ENCODE data around the gene ZNF830. TPM values are rescaled to one million over a fixed set of nuclear protein-coding genes. Genes with fewer than 3 reads are reported as not detected.
A peak's percentile ranks its signal among the peaks of the same experiment; 100 is the strongest.

Gene ZNF830, protein sequence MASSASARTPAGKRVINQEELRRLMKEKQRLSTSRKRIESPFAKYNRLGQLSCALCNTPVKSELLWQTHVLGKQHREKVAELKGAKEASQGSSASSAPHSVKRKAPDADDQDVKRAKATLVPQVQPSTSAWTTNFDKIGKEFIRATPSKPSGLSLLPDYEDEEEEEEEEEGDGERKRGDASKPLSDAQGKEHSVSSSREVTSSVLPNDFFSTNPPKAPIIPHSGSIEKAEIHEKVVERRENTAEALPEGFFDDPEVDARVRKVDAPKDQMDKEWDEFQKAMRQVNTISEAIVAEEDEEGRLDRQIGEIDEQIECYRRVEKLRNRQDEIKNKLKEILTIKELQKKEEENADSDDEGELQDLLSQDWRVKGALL
- total RNA-seq (ENCODE audit: low replicate concordance), result 14.5 and 26.1 TPM in 2 replicates

DNA sequence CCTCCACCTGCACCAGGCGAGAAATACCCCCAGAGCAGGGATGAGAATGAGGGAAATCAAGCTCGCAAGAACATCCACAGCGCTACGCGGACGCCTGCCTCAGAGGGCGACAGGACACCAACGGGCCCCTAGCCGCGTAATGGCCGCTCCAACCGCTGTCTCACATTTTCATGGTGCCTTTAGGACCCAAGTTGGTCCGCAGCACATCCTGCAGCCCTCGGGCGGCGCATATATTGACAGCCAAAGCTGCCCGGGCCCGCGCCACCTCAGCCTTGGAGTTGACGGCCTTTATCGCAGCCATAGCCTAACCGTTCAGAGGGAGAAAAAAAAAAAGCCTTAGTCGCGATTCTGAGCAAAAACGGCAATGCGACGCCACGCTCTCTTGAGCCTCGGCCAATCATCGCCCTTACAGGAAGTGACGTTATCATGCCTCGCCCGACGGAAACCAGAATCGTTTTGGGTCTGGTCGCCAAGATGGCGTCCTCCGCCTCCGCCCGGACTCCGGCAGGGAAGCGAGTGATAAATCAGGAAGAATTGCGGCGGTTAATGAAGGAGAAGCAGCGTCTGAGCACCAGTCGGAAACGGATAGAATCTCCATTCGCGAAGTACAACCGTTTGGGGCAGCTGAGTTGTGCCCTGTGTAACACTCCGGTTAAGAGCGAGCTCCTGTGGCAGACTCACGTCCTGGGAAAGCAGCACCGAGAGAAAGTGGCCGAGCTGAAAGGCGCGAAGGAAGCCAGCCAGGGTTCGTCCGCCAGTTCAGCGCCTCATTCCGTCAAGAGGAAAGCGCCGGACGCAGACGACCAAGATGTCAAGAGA is at the start of gene ZNF830, which contains the start of gene CCT6B:
ZNF830 (plus strand) TSS at position 448 of the 819 bp plus-strand sequence; CDS start at position 475, 27 bp downstream.
CCT6B (minus strand) TSS at position 368 of the 819 bp plus-strand sequence; CDS start at position 301, 67 bp downstream.
- Histone ChIP-seq H3K4me3 (peak within 1 kb of the TSS; percentile 98), H3K27me3 (peaks cover 40% of the 10 kb centered on the region), H3K79me2 (ENCODE audit: low read depth) (peaks cover 25% of the 10 kb centered on the region), H3K27ac (peak within 1 kb of the TSS; percentile 87), H3K9ac (peak within 1 kb of the TSS; percentile 97), H3K4me1 (peaks cover 10% of the 10 kb centered on the region), H4K20me1 (ENCODE audit: low read depth) (no peaks in the 10 kb centered on the region), H3K4me2 (peak within 1 kb of the TSS; percentile 87), H3K36me3 (peaks cover 9% of the 10 kb centered on the region), H3K9me3 (ENCODE audit: low read depth) (no peaks in the 10 kb centered on the region), H2AFZ (replicated peaks) (peak within 1 kb of the TSS; percentile 99), H3F3A (ENCODE audit: low read depth) (no peaks in the 10 kb centered on the region)
- H3K4me1 Mint-ChIP-seq, result peaks cover 10% of the 10 kb centered on the region
- no peaks in the 10 kb centered on the region for H3K9me3 Mint-ChIP-seq
- H3K27ac Mint-ChIP-seq, result peak within 1 kb of the TSS; percentile 99
- no peaks in the 10 kb centered on the region for H3K27me3 Mint-ChIP-seq (ENCODE audit: insufficient read depth, low read depth)
- H3K36me3 Mint-ChIP-seq, result no peaks in the 10 kb centered on the region
- peak; percentile 97 for DNase-seq (ENCODE audit: low spot score)
- H3K4me3 Mint-ChIP-seq, result peak within 1 kb of the TSS; percentile 100
- no peak for TF ChIP-seq EZH2phosphoT487 (IDR thresholded peaks at IDR 0.05)
- peak; percentile 28 for TF ChIP-seq EZH2 (IDR thresholded peaks at IDR 0.05)
- TF ChIP-seq, protein P1, sequence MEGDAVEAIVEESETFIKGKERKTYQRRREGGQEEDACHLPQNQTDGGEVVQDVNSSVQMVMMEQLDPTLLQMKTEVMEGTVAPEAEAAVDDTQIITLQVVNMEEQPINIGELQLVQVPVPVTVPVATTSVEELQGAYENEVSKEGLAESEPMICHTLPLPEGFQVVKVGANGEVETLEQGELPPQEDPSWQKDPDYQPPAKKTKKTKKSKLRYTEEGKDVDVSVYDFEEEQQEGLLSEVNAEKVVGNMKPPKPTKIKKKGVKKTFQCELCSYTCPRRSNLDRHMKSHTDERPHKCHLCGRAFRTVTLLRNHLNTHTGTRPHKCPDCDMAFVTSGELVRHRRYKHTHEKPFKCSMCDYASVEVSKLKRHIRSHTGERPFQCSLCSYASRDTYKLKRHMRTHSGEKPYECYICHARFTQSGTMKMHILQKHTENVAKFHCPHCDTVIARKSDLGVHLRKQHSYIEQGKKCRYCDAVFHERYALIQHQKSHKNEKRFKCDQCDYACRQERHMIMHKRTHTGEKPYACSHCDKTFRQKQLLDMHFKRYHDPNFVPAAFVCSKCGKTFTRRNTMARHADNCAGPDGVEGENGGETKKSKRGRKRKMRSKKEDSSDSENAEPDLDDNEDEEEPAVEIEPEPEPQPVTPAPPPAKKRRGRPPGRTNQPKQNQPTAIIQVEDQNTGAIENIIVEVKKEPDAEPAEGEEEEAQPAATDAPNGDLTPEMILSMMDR (IDR thresholded peaks at IDR 0.05), result no peak

DNA sequence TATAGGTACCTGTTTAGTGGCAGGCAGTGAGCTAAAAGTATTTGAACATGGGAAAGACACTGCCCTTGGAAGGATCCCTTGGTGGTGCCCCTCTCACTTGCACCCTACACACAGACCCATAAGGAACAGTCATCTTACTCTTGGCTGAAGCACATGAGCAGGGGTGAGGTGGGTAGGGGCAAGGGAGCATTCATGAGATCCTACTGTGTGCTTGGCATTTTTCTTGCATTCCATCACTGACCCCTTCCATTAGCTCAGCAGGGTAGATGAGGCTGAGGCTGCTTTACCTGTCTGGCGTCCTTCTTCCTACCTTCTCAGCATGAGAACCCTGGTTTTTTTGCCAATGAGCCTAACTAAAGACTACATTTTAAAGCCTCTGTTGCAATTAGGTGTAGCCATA is 48.3 kb upstream of the ZNF830 start:
- no peaks in the 10 kb centered on the region for H3K36me3 ChIP-seq
- H3K27me3 ChIP-seq, result no peaks in the 10 kb centered on the region
- no peak overlapping the region for H3K27ac ChIP-seq
- H3K4me2 ChIP-seq, result no peak overlapping the region
- H3K4me1 ChIP-seq, result peaks cover 8% of the 10 kb centered on the region
- H3K9ac ChIP-seq, result no peak overlapping the region
- peaks cover 5% of the 10 kb centered on the region for H3F3A ChIP-seq (ENCODE audit: low read depth)
- no peaks in the 10 kb centered on the region for H4K20me1 ChIP-seq (ENCODE audit: low read depth)
- H2AFZ ChIP-seq (replicated peaks), result no peak overlapping the region
- no peak overlapping the region for H3K27ac Mint-ChIP-seq
- DNase-seq (ENCODE audit: low spot score), result no peak
- H3K4me1 Mint-ChIP-seq, result peaks cover 15% of the 10 kb centered on the region
- H3K9me3 ChIP-seq (ENCODE audit: low read depth), result no peaks in the 10 kb centered on the region
- TF ChIP-seq EZH2phosphoT487 (IDR thresholded peaks at IDR 0.05) (no peak), EZH2 (IDR thresholded peaks at IDR 0.05) (no peak)
- TF ChIP-seq, protein P1 (IDR thresholded peaks at IDR 0.05), result no peak
- no peaks in the 10 kb centered on the region for H3K27me3 Mint-ChIP-seq (ENCODE audit: insufficient read depth, low read depth)
- H3K36me3 Mint-ChIP-seq, result no peaks in the 10 kb centered on the region
- H3K79me2 ChIP-seq (ENCODE audit: low read depth), result no peaks in the 10 kb centered on the region
- no peaks in the 10 kb centered on the region for H3K9me3 Mint-ChIP-seq
- no peak overlapping the region for H3K4me3 ChIP-seq
- no peak overlapping the region for H3K4me3 Mint-ChIP-seq

DNA sequence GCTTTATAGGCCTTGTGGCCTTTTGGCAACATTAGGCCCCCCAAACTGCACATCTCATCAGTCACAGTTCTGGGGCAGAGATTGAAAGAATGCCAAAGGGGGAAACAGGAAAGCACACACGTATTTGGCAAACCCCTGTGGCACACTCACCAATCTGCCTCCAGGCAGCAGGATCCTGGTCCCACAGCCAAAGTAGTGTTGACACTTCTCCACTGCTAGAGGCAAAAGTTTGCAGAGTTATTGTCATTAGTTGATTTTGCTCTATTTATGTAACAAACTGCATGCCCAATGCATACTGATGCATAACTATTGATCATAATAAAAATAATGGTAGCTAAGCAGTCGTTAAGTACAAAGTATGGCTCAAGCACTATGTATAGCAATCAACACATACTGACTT is 45.2 kb upstream of the ZNF830 start:
- H3K4me3 ChIP-seq, result no peak overlapping the region
- no peak overlapping the region for H3K27ac Mint-ChIP-seq
- H3K27me3 Mint-ChIP-seq (ENCODE audit: insufficient read depth, low read depth), result no peaks in the 10 kb centered on the region
- H3K36me3 Mint-ChIP-seq, result no peaks in the 10 kb centered on the region
- H2AFZ ChIP-seq (replicated peaks), result no peak overlapping the region
- no peaks in the 10 kb centered on the region for H3K36me3 ChIP-seq
- H4K20me1 ChIP-seq (ENCODE audit: low read depth), result no peaks in the 10 kb centered on the region
- no peak for TF ChIP-seq EZH2 (IDR thresholded peaks at IDR 0.05)
- no peak for TF ChIP-seq EZH2phosphoT487 (IDR thresholded peaks at IDR 0.05)
- TF ChIP-seq, protein P1 (IDR thresholded peaks at IDR 0.05), result no peak
- no peaks in the 10 kb centered on the region for H3F3A ChIP-seq (ENCODE audit: low read depth)
- no peak overlapping the region for H3K27ac ChIP-seq
- no peak overlapping the region for H3K9ac ChIP-seq
- no peak for DNase-seq (ENCODE audit: low spot score)
- no peaks in the 10 kb centered on the region for H3K27me3 ChIP-seq
- H3K4me3 Mint-ChIP-seq, result no peak overlapping the region
- no peaks in the 10 kb centered on the region for H3K9me3 ChIP-seq (ENCODE audit: low read depth)
- no peaks in the 10 kb centered on the region for H3K79me2 ChIP-seq (ENCODE audit: low read depth)
- H3K4me2 ChIP-seq, result no peak overlapping the region
- no peaks in the 10 kb centered on the region for H3K4me1 Mint-ChIP-seq
- no peaks in the 10 kb centered on the region for H3K9me3 Mint-ChIP-seq
- H3K4me1 ChIP-seq, result no peaks in the 10 kb centered on the region
